Chondrocyte (in vitro differentiated cells): ENCODE data around the gene HOXB7. TPM values are rescaled to one million over a fixed set of nuclear protein-coding genes. Genes with fewer than 3 reads are reported as not detected.

Source experiments
- DNase-seq: peaks from one replicate; pipeline ENCODE4 v3.0.0; 2021; ENCODE audit warnings: mixed read lengths, low spot score
- H3K27ac Mint-ChIP-seq: one replicate; pipeline ENCODE4 v1.8.0; 2021; ENCODE audit warnings: mild to moderate bottlenecking, moderate library complexity, mixed read lengths; ENCODE audit not compliant: unreplicated experiment
- H3K27me3 Mint-ChIP-seq: 2 replicates; pipeline ENCODE4 v1.8.0; 2021; ENCODE audit warnings: low read depth, mixed read lengths
- H3K36me3 Mint-ChIP-seq: 2 replicates; pipeline ENCODE4 v1.8.0; 2021; ENCODE audit warnings: low read depth, mixed read lengths
- H3K4me1 Mint-ChIP-seq: 2 replicates; pipeline ENCODE4 v1.8.0; 2021; ENCODE audit warnings: low read depth, mild to moderate bottlenecking, mixed read lengths
- H3K4me3 Mint-ChIP-seq: one replicate; pipeline ENCODE4 v1.8.0; 2021; ENCODE audit warnings: mild to moderate bottlenecking, moderate library complexity, mixed read lengths; ENCODE audit not compliant: unreplicated experiment
- H3K9me3 Mint-ChIP-seq: 2 replicates; pipeline ENCODE4 v1.8.0; 2021; ENCODE audit warnings: low read depth, mixed read lengths
- CTCF ChIP-seq: fragments of 200-600 bp; sonication (generic); IDR thresholded peaks from 2 replicates; pipeline ENCODE4 v1.5.0; 2021; ENCODE audit warnings: antibody characterized with exemption, mild to moderate bottlenecking, moderate library complexity
- total RNA-seq: library from RNA; stranded (reverse); gene quantifications from 3 replicates; pipeline ENCODE4 v1.2.1, GENCODE V29; 2021

The HOXB7 gene
- total RNA-seq, 1 donor from 2014 or later = not detected

- Mint-ChIP-seq H3K4me3 (no peak overlapping the region), H3K27me3 (peaks cover 94% of the 10 kb centered on the region), H3K27ac (no peak overlapping the region), H3K4me1 (peaks cover 16% of the 10 kb centered on the region), H3K36me3 (peaks cover 2% of the 10 kb centered on the region), H3K9me3 (no peaks in the 10 kb centered on the region)
- no peak for DNase-seq
- no peak for TF ChIP-seq CTCF
Measured at GRCh38 chr17:48596735-48597527, 13.9 kb downstream of the HOXB7 start.

GRCh38 chr17:48596000-48596734 is 14.7 kb downstream of the HOXB7 start:
- no peak for DNase-seq
- Mint-ChIP-seq H3K36me3 (peaks cover 2% of the 10 kb centered on the region), H3K4me3 (no peak overlapping the region), H3K9me3 (no peaks in the 10 kb centered on the region), H3K27ac (no peak overlapping the region), H3K27me3 (peaks cover 94% of the 10 kb centered on the region), H3K4me1 (peaks cover 16% of the 10 kb centered on the region)
- no peak for TF ChIP-seq CTCF

GRCh38 chr17:48595278-48595999 is 15.4 kb downstream of the HOXB7 start:
- Mint-ChIP-seq H3K9me3 (no peaks in the 10 kb centered on the region), H3K27me3 (peaks cover 94% of the 10 kb centered on the region), H3K4me1 (peaks cover 16% of the 10 kb centered on the region), H3K36me3 (peaks cover 2% of the 10 kb centered on the region), H3K4me3 (no peak overlapping the region), H3K27ac (no peak overlapping the region)
- no peak for DNase-seq
- TF ChIP-seq CTCF = no peak

- Mint-ChIP-seq H3K27ac (no peak overlapping the region), H3K4me1 (peaks cover 16% of the 10 kb centered on the region), H3K4me3 (no peak overlapping the region), H3K27me3 (peaks cover 94% of the 10 kb centered on the region), H3K36me3 (peaks cover 2% of the 10 kb centered on the region), H3K9me3 (no peaks in the 10 kb centered on the region)
- no peak for DNase-seq
- no peak for TF ChIP-seq CTCF
Measured at GRCh38 chr17:48594538-48595277, 16.1 kb downstream of the HOXB7 start.
